BJ (cell line): Measurements from ENCODE around the gene TLR6. TPM values are rescaled to one million over a fixed set of nuclear protein-coding genes. Genes with fewer than 3 reads are reported as not detected.
A peak's percentile ranks its signal among the peaks of the same experiment; 100 is the strongest.

ENCODE experiments used
- CTCF ChIA-PET: fragments of 350-600 bp; formaldehyde crosslinking; extraction: SDS; loops from one replicate; lab custom pipeline; 2021; ENCODE audit warnings: antibody characterized with exemption, inconsistent platforms; lab: Yijun Ruan, JAX
- POLR2A ChIA-PET: fragments of 300-600 bp; sonication (Branson Sonifier 250); formaldehyde crosslinking; extraction: SDS; loops from one replicate; lab custom pipeline; 2021; ENCODE audit warnings: antibody characterized with exemption; lab: Charles Lee
- DNase-seq: peaks from one replicate; pipeline ENCODE4 v3.0.0-alpha.2; 2011; ENCODE audit warnings: low read depth
- H3K27me3 ChIP-seq: 2 replicates; pipeline ENCODE4 v1.6.0; 2011; ENCODE audit warnings: low read length; ENCODE audit not compliant: control insufficient read depth, insufficient read depth
- H3K36me3 ChIP-seq: 2 replicates; pipeline ENCODE4 v1.5.1; 2011; ENCODE audit warnings: low read length; ENCODE audit not compliant: control insufficient read depth, insufficient read depth
- H3K4me3 ChIP-seq: 2 replicates; pipeline ENCODE4 v1.5.1; 2011; ENCODE audit warnings: low read depth, mild to moderate bottlenecking, control low read depth, low read length
- CTCF ChIP-seq: IDR thresholded peaks from 2 replicates; pipeline ENCODE4 v1.5.1; 2011; ENCODE audit warnings: low read depth, mild to moderate bottlenecking, control low read depth, inconsistent platforms, low read length, moderate library complexity; ENCODE audit not compliant: insufficient read depth
- polyA plus RNA-seq: library from polyadenylated mRNA; depleted of rRNA; stranded (reverse); fragments of >200 nt; gene quantifications from 2 replicates; pipeline ENCODE4 v1.2.3, GENCODE V29; 2011; rRNA removed
- small RNA-seq: library from RNA; depleted of rRNA; stranded (forward); fragments of <200 nt; gene quantifications from one replicate; pipeline ENCODE3, GENCODE V24; 2012; ENCODE audit warnings: low replicate concordance, low read depth; ENCODE audit not compliant: insufficient read length

The TLR6 gene
- polyA plus RNA-seq, 1 experiment, result 0.27 TPM

DNA sequence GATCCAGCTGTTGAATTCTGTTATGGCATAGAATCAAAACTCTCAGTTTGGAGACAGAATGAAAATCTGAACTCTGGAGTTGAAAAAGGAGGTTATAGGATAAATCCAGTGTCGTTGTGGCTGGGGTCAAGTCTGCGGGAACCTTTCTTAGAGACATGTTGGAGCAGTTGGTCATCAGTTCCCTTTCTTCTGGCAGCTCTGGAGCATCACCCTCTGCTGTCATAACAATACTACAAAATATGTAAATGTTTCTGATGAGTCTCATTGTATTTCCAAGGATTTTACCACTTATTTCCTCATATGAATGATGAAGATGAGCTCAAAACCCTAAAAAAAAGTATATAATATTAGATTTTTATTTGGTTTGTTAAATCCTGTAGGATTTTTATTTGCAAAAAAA lies 81.3 kb downstream of the TLR6 start:
- ChIA-PET CTCF (interaction anchor here (0.6 to 0.7 kb wide), 2 partner anchors 9 to 600 kb away, joined by 3 read pairs; no protein-coding TSS in a partner anchor), POLR2A (no interaction called here)
- H3K36me3 ChIP-seq, result no peaks in the 10 kb centered on the region
- no peak for DNase-seq
- no peak overlapping the region for H3K4me3 ChIP-seq
- TF ChIP-seq CTCF, result no peak
- 0 out of 2 replicates have a peak, but pooled peaks cover 3% of the 10 kb centered on the region for H3K27me3 ChIP-seq

DNA sequence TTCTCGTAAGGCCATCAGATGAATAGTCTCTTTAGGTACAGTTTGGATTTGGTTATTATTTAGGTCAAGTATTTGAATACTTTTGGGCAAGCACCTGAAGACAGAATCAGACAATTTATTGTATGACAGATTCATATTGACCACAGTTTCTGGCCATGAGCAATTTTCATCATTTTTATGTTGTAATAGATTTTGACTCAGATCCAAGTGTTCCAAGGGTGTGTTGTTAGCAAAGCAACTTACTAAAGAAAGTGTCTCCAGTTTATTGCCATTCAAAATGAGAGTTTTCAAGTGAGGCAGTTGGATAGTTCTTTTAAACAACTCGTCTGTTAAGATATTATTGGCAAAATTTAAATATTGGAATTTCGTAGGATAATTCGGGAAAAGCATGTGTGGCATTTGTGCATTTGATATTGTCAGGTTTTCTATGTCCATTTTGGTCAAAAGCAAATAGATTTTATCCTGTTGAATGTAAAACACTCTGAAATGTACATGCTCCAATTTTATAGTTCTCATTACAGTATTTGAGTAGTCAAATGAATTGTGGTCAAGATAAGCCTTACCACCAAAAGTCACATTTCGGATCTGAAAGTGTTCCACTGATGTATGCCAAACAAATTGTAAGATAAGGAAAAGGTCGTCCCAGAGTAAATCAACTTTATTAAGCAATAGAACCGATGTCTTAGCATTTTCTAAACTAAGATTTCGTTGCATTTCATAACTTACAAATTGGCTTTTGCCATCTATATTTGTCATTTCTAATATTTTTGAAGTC lies 82.2 kb downstream of the TLR6 start:
- TF ChIP-seq CTCF, result no peak
- CTCF ChIA-PET, result interaction anchor here (1.3 to 6.9 kb wide), 2 partner anchors 9 to 15 kb away, joined by 5 to 62 read pairs; partner anchors contain the start of gene TLR10
- DNase-seq, result no peak
- POLR2A ChIA-PET, result no interaction called here
- Histone ChIP-seq H3K4me3 (no peak overlapping the region), H3K36me3 (no peaks in the 10 kb centered on the region), H3K27me3 (peaks cover 6% of the 10 kb centered on the region; the same call in 1 of the 2 replicates)

Small RNAs within 50 kb of the gene (small RNA-seq; reads per million reads assigned to genes)
- gene MIR574, result 22.3 reads per million, percentile 84 among the genes with 10 or more reads in this experiment

Other genes with a start within 250 kb of the TLR6 start
- 11.4 and 11.7 TPM in 2 replicates for gene KLF3, start 192.6 kb downstream of the TLR6 start, polyA plus RNA-seq
- not detected in 2 replicates for gene TLR10, start 73.8 kb downstream of the TLR6 start, polyA plus RNA-seq
- 0.05 and 0.16 TPM in 2 replicates for gene TLR1, start 52.0 kb downstream of the TLR6 start, polyA plus RNA-seq
- gene FAM114A1, start 11.0 kb upstream of the TLR6 start, polyA plus RNA-seq, result 184 and 222 TPM in 2 replicates
- 0.07 and 0.15 TPM in 2 replicates for gene TMEM156, start 175.6 kb upstream of the TLR6 start, polyA plus RNA-seq
- gene KLHL5, start 205.4 kb upstream of the TLR6 start, polyA plus RNA-seq, result 77.4 and 108 TPM in 2 replicates